K562 (cell line): ENCODE data around the gene PDHB. TPM values are rescaled to one million over a fixed set of nuclear protein-coding genes. Genes with fewer than 3 reads are reported as not detected.

Experiments
- ATAC-seq: fragments of 200-7000 bp; cut with Tn5 transposase; 3 replicates; pipeline ENCODE4 v1.9.1; 2020; ENCODE audit warnings: moderate library complexity
- BruUV-seq: library from RNA; stranded (reverse); fragments of 400-500 nt; replicated peaks from 2 replicates; lab custom pipeline; 2021; lab: Mats Ljungman, UMichigan
- CTCF ChIA-PET: fragments of 300-600 bp; formaldehyde crosslinking; extraction: SDS; loops from one replicate; lab custom pipeline; 2021; ENCODE audit warnings: low intra/inter-chr PET ratio; lab: Yijun Ruan, JAX
- POLR2A ChIA-PET: fragments of 300-600, 350-650 bp; sonication (Branson Sonifier 250); formaldehyde crosslinking; extraction: SDS; loops from one replicate; lab custom pipeline; 2021; ENCODE audit warnings: antibody characterized with exemption, inconsistent platforms; lab: Yijun Ruan, JAX
- DNase-seq, 4 experiments: peaks; one replicate each; pipeline versions ENCODE4 v3.0.0 to v3.0.0-alpha.2; 2011 to 2018; ENCODE audit warnings: low spot score in 3 of 4, mixed read lengths in 3 of 4; ENCODE audit errors: extremely low read depth in 1 of 4
- FAIRE-seq: peaks from 2 replicates; lab custom pipeline; 2011; peaks lifted over from hg19 to GRCh38; lab: Jason Lieb, UNC
- H2AFZ ChIP-seq: 2 replicates; pipeline ENCODE4 v1.6.0; 2011; ENCODE audit warnings: low read depth, low read length, control low read depth, inconsistent platforms
- H3K27ac ChIP-seq: fragments of 200-600 bp; 3 replicates; pipeline ENCODE4 v1.8.0; 2011; ENCODE audit warnings: low read depth, mild to moderate bottlenecking, control low read depth, inconsistent platforms, low read length, moderate library complexity, mixed read lengths; ENCODE audit errors: extremely low read depth
- H3K27me3 ChIP-seq, 2 experiments: fragments of 300-600 bp in 1 of 2; 2 replicates in 1 of 2; 3 replicates in 1 of 2; pipeline versions ENCODE4 v1.6.0 to v1.8.0; 2011; ENCODE audit warnings: inconsistent platforms in 2 of 2, low read length in 2 of 2, mild to moderate bottlenecking in 1 of 2, mixed read lengths in 1 of 2, moderate library complexity in 1 of 2; ENCODE audit not compliant: control insufficient read depth in 2 of 2, insufficient read depth in 2 of 2
- H3K36me3 ChIP-seq: fragments of 300-600 bp; 3 replicates; pipeline ENCODE4 v1.8.0; 2011; ENCODE audit warnings: mild to moderate bottlenecking, low read length, inconsistent platforms; ENCODE audit not compliant: control insufficient read depth, insufficient read depth
- H3K4me1 ChIP-seq, 2 experiments: fragments of 200-600 bp in 1 of 2; replicated peaks in 1 of 2; 2 replicates in 1 of 2; 3 replicates in 1 of 2; pipeline versions ENCODE4 v1.5.1 to v1.8.0; 2011; ENCODE audit warnings: inconsistent platforms in 2 of 2, low read length in 2 of 2, mild to moderate bottlenecking in 1 of 2, mixed read lengths in 1 of 2, moderate library complexity in 1 of 2; ENCODE audit not compliant: control insufficient read depth in 2 of 2, insufficient read depth in 2 of 2
- H3K4me2 ChIP-seq: 2 replicates; pipeline ENCODE4 v1.6.1; 2011; ENCODE audit warnings: low read length, control low read depth, inconsistent platforms, mixed read lengths; ENCODE audit not compliant: insufficient read depth
- H3K4me3 ChIP-seq: fragments of 200-600 bp; sonication (generic), shearing (Covaris generic); 2 replicates; pipeline ENCODE4 v1.5.1; 2016; ENCODE audit warnings: control low read depth, inconsistent platforms
- H3K79me2 ChIP-seq: fragments of 200-600 bp; 3 replicates; pipeline ENCODE4 v1.8.0; 2011; ENCODE audit warnings: low read length, inconsistent platforms; ENCODE audit not compliant: control insufficient read depth, insufficient read depth
- H3K9ac ChIP-seq, 2 experiments: 2 replicates each; pipeline versions ENCODE4 v1.6.0 to v1.6.1; 2011; ENCODE audit warnings: low read depth in 2 of 2, low read length in 2 of 2, control low read depth in 1 of 2, inconsistent platforms in 1 of 2, mild to moderate bottlenecking in 1 of 2, mixed read lengths in 1 of 2; ENCODE audit not compliant: insufficient read depth in 1 of 2
- H3K9me1 ChIP-seq: one replicate; pipeline ENCODE4 v1.6.0; 2011; ENCODE audit warnings: inconsistent platforms, mild to moderate bottlenecking, low read length, moderate library complexity; ENCODE audit not compliant: control insufficient read depth, insufficient read depth
- H3K9me3 ChIP-seq: replicated peaks from 2 replicates; pipeline ENCODE4 v1.5.1; 2011; ENCODE audit warnings: low read depth, low read length, inconsistent platforms; ENCODE audit not compliant: control insufficient read depth, insufficient read depth
- H4K20me1 ChIP-seq: replicated peaks from 2 replicates; pipeline ENCODE4 v1.6.1; 2011; ENCODE audit warnings: low read length, inconsistent platforms, mixed read lengths; ENCODE audit not compliant: control insufficient read depth, insufficient read depth
- CXXC5 ChIP-seq: fragments of 250-450 bp; sonication (Bioruptor Pico); IDR thresholded peaks from 2 replicates; pipeline ENCODE4 v1.8.0; 2022; ENCODE audit warnings: inconsistent platforms, mild to moderate bottlenecking, moderate library complexity
- MTA3 ChIP-seq: fragments of 450-650 bp; formaldehyde crosslinking; IDR thresholded peaks from 2 replicates; pipeline ENCODE4 v1.6.1; 2017; ENCODE audit warnings: mild to moderate bottlenecking, borderline replicate concordance
- MYNN ChIP-seq, 2 experiments: sonication (generic); formaldehyde crosslinking in 1 of 2; IDR thresholded peaks; 2 replicates each; pipeline versions ENCODE4 v1.5.0 to v1.6.1; 2016 to 2020; ENCODE audit warnings: antibody characterized with exemption in 1 of 2, missing genetic modification reagents in 1 of 2
- NCOA4 ChIP-seq: fragments of 450-650 bp; IDR thresholded peaks from 2 replicates; pipeline ENCODE4 v1.6.1; 2018; ENCODE audit warnings: mild to moderate bottlenecking; ENCODE audit not compliant: partially characterized antibody
- NFE2L1 ChIP-seq: fragments of 450-650 bp; IDR thresholded peaks from 2 replicates; pipeline ENCODE4 v1.6.1; 2016; ENCODE audit warnings: missing genetic modification characterization, low read depth, mild to moderate bottlenecking, missing compliant biosample characterization, moderate library complexity, borderline replicate concordance
- OTX1 ChIP-seq: fragments of 450-650 bp; formaldehyde crosslinking; IDR thresholded peaks from 2 replicates; pipeline ENCODE4 v1.4.0; 2022; ENCODE audit warnings: mild to moderate bottlenecking
- SNRNP70 ChIP-seq: fragments of 200-400 bp; formaldehyde crosslinking; optimal IDR thresholded peaks from 2 replicates; pipeline ENCODE3; 2017; ENCODE audit warnings: low read depth, low read length
- ZNF174 ChIP-seq: fragments of 250-450 bp; sonication (Bioruptor Pico); IDR thresholded peaks from 2 replicates; pipeline ENCODE4 v1.4.0; 2020; ENCODE audit warnings: mild to moderate bottlenecking
- ZNF695 ChIP-seq: fragments of 450-650 bp; formaldehyde crosslinking; IDR thresholded peaks from 2 replicates; pipeline ENCODE4 v1.4.0; 2020; ENCODE audit warnings: mild to moderate bottlenecking, moderate library complexity
- WGBS: fragments of 100-300 bp; shearing (Covaris generic); methylation state at CpG from one replicate; pipeline ENCODE4 v1.1.6; 2016; ENCODE audit warnings: low coverage, mixed read lengths; ENCODE audit not compliant: insufficient coverage; ENCODE audit errors: missing lambda C conversion rate; 5-methylcytosine and 5-hydroxymethylcytosine counted together
- in situ Hi-C: fragments of 300-500 bp; cut with MboI; formaldehyde crosslinking; loops from 4 replicates; pipeline ENCODE4 v1.15.0; 2018; ENCODE audit warnings: inconsistent platforms, mixed read lengths
- intact Hi-C: fragments of 100-400 bp; cut with micrococcal nuclease; formaldehyde crosslinking; loops from 2 replicates; pipeline ENCODE4 v1.14.2; 2022
- polyA plus RNA-seq, 8 experiments: library from polyadenylated mRNA; depleted of rRNA in 4 of 8; stranded (reverse) in 5 of 8; unstranded in 3 of 8; fragments of >200 nt; fragmentation: Nextera tagmentation in 2 of 8; fragmentation: Illumina TruSeq in 1 of 8; extraction: Ambion mirVana in 2 of 8; extraction: Trizol in 1 of 8; gene quantifications; 2 replicates each; pipeline versions ENCODE4 v1.2.1 to v1.2.3, GENCODE V29; 2011 to 2014; ENCODE audit warnings: inconsistent platforms in 1 of 8, missing spikeins in 1 of 8
- total RNA-seq, 7 experiments: library from RNA; depleted of rRNA in 6 of 7; stranded (reverse); fragments of >200 nt in 6 of 7; fragmentation: Illumina TruSeq in 2 of 7; extraction: Trizol in 2 of 7; gene quantifications; 2 replicates each; pipeline versions ENCODE4 v1.2.1 to v1.2.3, GENCODE V29; 2011 to 2021; ENCODE audit warnings: low replicate concordance in 1 of 7
- TF ChIP-seq, protein P1 (sequence below), 2 experiments: fragments of 450-650 bp in 1 of 2; sonication (generic) in 1 of 2; formaldehyde crosslinking in 1 of 2; IDR thresholded peaks; 2 replicates each; pipeline versions ENCODE4 v1.7.1 to v1.9.0; 2016 to 2022; ENCODE audit warnings: inconsistent platforms in 1 of 2, mild to moderate bottlenecking in 1 of 2, missing genetic modification reagents in 1 of 2
- TF ChIP-seq, protein P2 (sequence below): fragments of 450-650 bp; IDR thresholded peaks from 2 replicates; pipeline ENCODE4 v1.6.1; 2017; ENCODE audit warnings: mild to moderate bottlenecking, moderate library complexity
- TF ChIP-seq, protein P3 (sequence below): IDR thresholded peaks from 2 replicates; pipeline ENCODE4 v1.6.1; 2011; ENCODE audit not compliant: insufficient read length; ENCODE audit errors: extremely low read depth

PDHB gene
- total and polyA plus RNA-seq, 9 of the 15 experiments (the other 6 are each of a cell fraction or from before 2014, with no cell fraction given): 51.2 to 178 (median 85.2) TPM

DNA sequence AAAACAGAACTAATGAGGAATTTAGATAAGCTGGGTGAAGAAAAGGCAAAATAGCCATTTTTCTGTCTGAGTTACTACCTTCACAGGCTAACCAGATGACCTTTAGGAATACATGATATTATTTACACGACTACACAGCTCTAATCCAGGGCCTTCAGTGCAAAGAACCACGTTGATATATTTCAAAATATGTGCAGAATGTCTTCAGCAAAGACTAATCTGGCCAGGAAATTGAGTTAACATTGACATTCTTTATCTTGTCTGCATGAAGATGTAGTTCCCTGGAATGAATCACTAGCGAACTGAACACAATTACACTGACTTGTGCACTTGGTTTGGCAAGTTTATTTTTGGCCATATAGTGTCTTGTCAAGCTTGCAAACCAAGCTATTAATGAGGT, 41.5 kb downstream of the PDHB start:
- no peak for FAIRE-seq
- no TSS peak for BruUV-seq
- H3K4me1 ChIP-seq: no peaks in the 10 kb centered on the region; a peak in 1 of 5 replicates
- TF ChIP-seq CXXC5 (no peak), ZNF695 (CRISPR knock-in tag) (no peak), NFE2L1 (tag) (no peak), OTX1 (CRISPR knock-in tag) (no peak), SNRNP70 (no peak), MYNN (IDR thresholded peaks at IDR 0.05) (no peak), MYNN (CRISPR knock-in tag; IDR thresholded peaks at IDR 0.05) (no peak), NCOA4 (no peak), MTA3 (no peak), ZNF174 (no peak)
- TF ChIP-seq, protein P1, sequence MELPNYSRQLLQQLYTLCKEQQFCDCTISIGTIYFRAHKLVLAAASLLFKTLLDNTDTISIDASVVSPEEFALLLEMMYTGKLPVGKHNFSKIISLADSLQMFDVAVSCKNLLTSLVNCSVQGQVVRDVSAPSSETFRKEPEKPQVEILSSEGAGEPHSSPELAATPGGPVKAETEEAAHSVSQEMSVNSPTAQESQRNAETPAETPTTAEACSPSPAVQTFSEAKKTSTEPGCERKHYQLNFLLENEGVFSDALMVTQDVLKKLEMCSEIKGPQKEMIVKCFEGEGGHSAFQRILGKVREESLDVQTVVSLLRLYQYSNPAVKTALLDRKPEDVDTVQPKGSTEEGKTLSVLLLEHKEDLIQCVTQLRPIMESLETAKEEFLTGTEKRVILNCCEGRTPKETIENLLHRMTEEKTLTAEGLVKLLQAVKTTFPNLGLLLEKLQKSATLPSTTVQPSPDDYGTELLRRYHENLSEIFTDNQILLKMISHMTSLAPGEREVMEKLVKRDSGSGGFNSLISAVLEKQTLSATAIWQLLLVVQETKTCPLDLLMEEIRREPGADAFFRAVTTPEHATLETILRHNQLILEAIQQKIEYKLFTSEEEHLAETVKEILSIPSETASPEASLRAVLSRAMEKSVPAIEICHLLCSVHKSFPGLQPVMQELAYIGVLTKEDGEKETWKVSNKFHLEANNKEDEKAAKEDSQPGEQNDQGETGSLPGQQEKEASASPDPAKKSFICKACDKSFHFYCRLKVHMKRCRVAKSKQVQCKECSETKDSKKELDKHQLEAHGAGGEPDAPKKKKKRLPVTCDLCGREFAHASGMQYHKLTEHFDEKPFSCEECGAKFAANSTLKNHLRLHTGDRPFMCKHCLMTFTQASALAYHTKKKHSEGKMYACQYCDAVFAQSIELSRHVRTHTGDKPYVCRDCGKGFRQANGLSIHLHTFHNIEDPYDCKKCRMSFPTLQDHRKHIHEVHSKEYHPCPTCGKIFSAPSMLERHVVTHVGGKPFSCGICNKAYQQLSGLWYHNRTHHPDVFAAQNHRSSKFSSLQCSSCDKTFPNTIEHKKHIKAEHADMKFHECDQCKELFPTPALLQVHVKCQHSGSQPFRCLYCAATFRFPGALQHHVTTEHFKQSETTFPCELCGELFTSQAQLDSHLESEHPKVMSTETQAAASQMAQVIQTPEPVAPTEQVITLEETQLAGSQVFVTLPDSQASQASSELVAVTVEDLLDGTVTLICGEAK (IDR thresholded peaks at IDR 0.05): no peak
- TF ChIP-seq, protein P1 (CRISPR knock-in tag; IDR thresholded peaks at IDR 0.05): no peak
- TF ChIP-seq, protein P2, sequence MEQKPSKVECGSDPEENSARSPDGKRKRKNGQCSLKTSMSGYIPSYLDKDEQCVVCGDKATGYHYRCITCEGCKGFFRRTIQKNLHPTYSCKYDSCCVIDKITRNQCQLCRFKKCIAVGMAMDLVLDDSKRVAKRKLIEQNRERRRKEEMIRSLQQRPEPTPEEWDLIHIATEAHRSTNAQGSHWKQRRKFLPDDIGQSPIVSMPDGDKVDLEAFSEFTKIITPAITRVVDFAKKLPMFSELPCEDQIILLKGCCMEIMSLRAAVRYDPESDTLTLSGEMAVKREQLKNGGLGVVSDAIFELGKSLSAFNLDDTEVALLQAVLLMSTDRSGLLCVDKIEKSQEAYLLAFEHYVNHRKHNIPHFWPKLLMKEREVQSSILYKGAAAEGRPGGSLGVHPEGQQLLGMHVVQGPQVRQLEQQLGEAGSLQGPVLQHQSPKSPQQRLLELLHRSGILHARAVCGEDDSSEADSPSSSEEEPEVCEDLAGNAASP: no peak
- TF ChIP-seq, protein P3, sequence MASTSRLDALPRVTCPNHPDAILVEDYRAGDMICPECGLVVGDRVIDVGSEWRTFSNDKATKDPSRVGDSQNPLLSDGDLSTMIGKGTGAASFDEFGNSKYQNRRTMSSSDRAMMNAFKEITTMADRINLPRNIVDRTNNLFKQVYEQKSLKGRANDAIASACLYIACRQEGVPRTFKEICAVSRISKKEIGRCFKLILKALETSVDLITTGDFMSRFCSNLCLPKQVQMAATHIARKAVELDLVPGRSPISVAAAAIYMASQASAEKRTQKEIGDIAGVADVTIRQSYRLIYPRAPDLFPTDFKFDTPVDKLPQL: no peak

More for the DNA sequence above, 41.5 kb downstream of the PDHB start:
- no peak for ATAC-seq
- H3K36me3 ChIP-seq: peaks cover 11% of the 10 kb centered on the region; the same call in 2 of the 3 replicates
- DNase-seq: no peak
- H2AFZ ChIP-seq: no peak overlapping the region
- H3K27me3 ChIP-seq: no peaks in the 10 kb centered on the region
- no peak overlapping the region for H3K9ac ChIP-seq
- no peaks in the 10 kb centered on the region for H3K9me3 ChIP-seq
- WGBS: 33% methylated on average over 3 of the region's 3 CpGs
- H3K4me2 ChIP-seq: no peak overlapping the region
- H3K27ac ChIP-seq: no peak overlapping the region
- CTCF ChIA-PET: no interaction called here
- no peaks in the 10 kb centered on the region for H3K79me2 ChIP-seq
- H3K4me3 ChIP-seq: no peak overlapping the region
- POLR2A ChIA-PET: interaction anchor here (0.7 kb wide), 1 partner anchor 16 kb away, joined by 3 read pairs; no protein-coding TSS in a partner anchor
- intact Hi-C loops (no loop called here), in situ Hi-C loops (no loop called here)
- no peaks in the 10 kb centered on the region for H4K20me1 ChIP-seq
- H3K9me1 ChIP-seq: no peaks in the 10 kb centered on the region
